Esophagus squamous epithelium (tissue), 5 donors: Measurements from ENCODE around the gene MAOA. TPM values are rescaled to one million over a fixed set of nuclear protein-coding genes. Genes with fewer than 3 reads are reported as not detected.
"Not testable (repeated sequence)": the region's sequence is repeated elsewhere in the genome, so short reads cannot be mapped to it uniquely, and the experiment has no call there.

Experiments
- DNase-seq: peaks from one replicate; lab custom pipeline; 2025; lab: John Stamatoyannopoulos, UW
- H3K27ac ChIP-seq, 4 donors: fragments of 200-600 bp; sonication (generic); one replicate each; pipeline ENCODE4 v1.5.1; 2016 to 2019; ENCODE audit warnings: mild to moderate bottlenecking in 1 of 4
- H3K27me3 ChIP-seq, 4 donors: fragments of 200-600 bp; sonication (generic); 1 replicate in 3 of 4; 2 replicates in 1 of 4; pipeline versions ENCODE4 v1.5.1 to v1.6.0; 2017 to 2021; ENCODE audit warnings: antibody characterized with exemption in 1 of 4
- H3K36me3 ChIP-seq, 3 donors: fragments of 200-600 bp; sonication (generic); one replicate each; pipeline ENCODE4 v1.5.1; 2016 to 2019
- H3K4me1 ChIP-seq, 3 donors: fragments of 200-600 bp; sonication (generic); one replicate each; pipeline ENCODE4 v1.5.1; 2017 to 2019
- H3K4me3 ChIP-seq, 4 donors: fragments of 200-600 bp; sonication (generic); 1 replicate in 3 of 4; 2 replicates in 1 of 4; pipeline ENCODE4 v1.5.1; 2016 to 2019; ENCODE audit warnings: mild to moderate bottlenecking in 2 of 4, moderate library complexity in 1 of 4
- H3K9me3 ChIP-seq, 3 donors: fragments of 200-600 bp; sonication (generic); one replicate each; pipeline ENCODE4 v1.5.1; 2016 to 2019
- POLR2A ChIP-seq, 4 donors: fragments of 450-650 bp; IDR thresholded peaks; one replicate each; pipeline ENCODE4 v1.6.1; 2017; ENCODE audit warnings: antibody characterized with exemption in 4 of 4, mild to moderate bottlenecking in 4 of 4, moderate library complexity in 3 of 4
- whole genome bisulfite sequencing, 2 donors: methylation state at CpG; one replicate each; pipeline ENCODE4 v1.1.5; 2018; 5-methylcytosine and 5-hydroxymethylcytosine counted together
- intact Hi-C: fragments of 100-400 bp; cut with DNase I; formaldehyde crosslinking; loops from one replicate; pipeline ENCODE4 v1.15.0; 2022
- total RNA-seq, 4 donors: library from RNA; depleted of rRNA; stranded (reverse); fragments of >200 nt; gene quantifications; one replicate each; pipeline ENCODE4 v1.1.0, GENCODE V29; 2016
- TF ChIP-seq, protein P1 (sequence below), 6 experiments: fragments of 450-650 bp in 4 of 6; fragments of 200-600 bp in 2 of 6; sonication (generic) in 2 of 6; IDR thresholded peaks; one replicate each; pipeline ENCODE4 v1.5.1; 2016 to 2019; ENCODE audit warnings: antibody characterized with exemption in 6 of 6, mild to moderate bottlenecking in 4 of 6, moderate library complexity in 4 of 6
- donor health status: DM: yes; HTN: yes; CAD: no.

MAOA gene
- total RNA-seq, 4 donors from 2014 or later = 70.3 to 183 (median 128) TPM

DNA sequence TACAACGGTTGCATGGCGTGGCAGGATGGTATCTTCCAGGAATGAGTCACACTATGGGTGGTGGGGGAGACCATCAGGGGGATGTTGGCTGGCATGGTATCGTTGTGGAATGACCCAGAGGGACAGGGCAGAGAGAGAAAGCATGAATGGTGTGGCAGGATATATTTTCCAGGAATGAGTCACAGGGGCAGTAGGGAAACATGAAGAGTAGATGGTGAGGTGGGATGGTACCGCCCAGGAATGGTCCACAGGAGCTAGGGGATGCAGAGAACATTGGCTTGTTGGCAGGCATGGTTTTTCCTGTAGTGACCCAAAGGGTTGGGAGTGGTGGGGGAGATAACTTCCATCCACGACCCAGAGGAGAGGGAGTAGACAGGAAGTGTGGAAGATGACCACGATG is 62.4 kb downstream of the MAOA start:
- WGBS, 2 donors = 62 to 97% methylated on average over 5 to 6 of the region's 6 CpGs
- H3K9me3 ChIP-seq = no peaks in the 10 kb centered on the region
- no peak overlapping the region for H3K27ac ChIP-seq
- intact Hi-C loops = no loop called here
- no peaks in the 10 kb centered on the region for H3K27me3 ChIP-seq
- DNase-seq = no peak
- H3K4me3 ChIP-seq = no peak overlapping the region
- H3K4me1 ChIP-seq = no peaks in the 10 kb centered on the region
- H3K36me3 ChIP-seq = peaks cover 0 to 92% (median 0%) of the 10 kb centered on the region in 3 donors
- TF ChIP-seq, protein P1, sequence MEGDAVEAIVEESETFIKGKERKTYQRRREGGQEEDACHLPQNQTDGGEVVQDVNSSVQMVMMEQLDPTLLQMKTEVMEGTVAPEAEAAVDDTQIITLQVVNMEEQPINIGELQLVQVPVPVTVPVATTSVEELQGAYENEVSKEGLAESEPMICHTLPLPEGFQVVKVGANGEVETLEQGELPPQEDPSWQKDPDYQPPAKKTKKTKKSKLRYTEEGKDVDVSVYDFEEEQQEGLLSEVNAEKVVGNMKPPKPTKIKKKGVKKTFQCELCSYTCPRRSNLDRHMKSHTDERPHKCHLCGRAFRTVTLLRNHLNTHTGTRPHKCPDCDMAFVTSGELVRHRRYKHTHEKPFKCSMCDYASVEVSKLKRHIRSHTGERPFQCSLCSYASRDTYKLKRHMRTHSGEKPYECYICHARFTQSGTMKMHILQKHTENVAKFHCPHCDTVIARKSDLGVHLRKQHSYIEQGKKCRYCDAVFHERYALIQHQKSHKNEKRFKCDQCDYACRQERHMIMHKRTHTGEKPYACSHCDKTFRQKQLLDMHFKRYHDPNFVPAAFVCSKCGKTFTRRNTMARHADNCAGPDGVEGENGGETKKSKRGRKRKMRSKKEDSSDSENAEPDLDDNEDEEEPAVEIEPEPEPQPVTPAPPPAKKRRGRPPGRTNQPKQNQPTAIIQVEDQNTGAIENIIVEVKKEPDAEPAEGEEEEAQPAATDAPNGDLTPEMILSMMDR (IDR thresholded peaks at IDR 0.05) = no peak
- no peak for TF ChIP-seq POLR2A (IDR thresholded peaks at IDR 0.05)

DNA sequence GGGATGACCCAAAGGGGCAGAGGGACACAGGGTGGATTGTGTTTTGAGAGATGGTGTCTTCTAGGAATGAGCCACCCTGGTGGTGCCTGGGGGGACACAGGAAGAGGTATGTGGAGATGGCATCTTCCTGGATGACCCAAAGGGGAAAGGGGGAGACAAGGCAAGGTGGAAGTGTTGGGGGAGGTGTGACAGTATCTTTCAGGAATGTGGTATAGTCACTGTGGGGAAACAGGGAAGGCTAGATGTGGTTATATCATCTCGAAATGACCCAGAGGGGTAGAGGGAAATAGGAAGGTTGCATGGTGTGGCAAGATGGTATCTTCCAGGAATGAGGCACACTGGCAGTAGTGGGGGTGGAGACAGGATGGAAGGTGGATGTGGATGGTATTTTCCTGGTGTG is 62.9 kb downstream of the MAOA start:
- intact Hi-C loops = no loop called here

DNA sequence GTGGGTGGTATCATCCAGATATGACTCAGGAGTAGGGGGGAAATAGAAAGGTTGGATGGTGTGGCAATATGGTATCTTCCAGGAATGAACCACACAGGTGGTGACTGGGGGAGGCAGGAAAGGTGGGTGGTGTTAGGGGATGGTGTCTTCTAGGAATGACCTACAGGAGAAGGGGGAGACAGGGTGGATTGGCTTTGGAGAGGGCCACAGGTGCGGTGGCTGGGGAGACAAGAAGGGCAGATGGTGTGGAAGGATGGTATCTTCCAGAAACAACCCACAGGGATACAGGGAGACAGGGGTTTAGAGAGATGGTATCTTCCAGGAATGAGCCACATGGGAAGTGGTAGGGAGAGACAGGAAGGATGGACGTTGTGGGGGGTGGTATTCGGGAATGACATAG is 64.0 kb downstream of the MAOA start:
- Histone ChIP-seq H3K4me3 (no peak overlapping the region), H3K36me3 (peaks cover 0 to 76% (median 0%) of the 10 kb centered on the region in 3 donors), H3K27me3 (no peaks in the 10 kb centered on the region), H3K27ac (no peak overlapping the region), H3K4me1 (no peaks in the 10 kb centered on the region), H3K9me3 (no peaks in the 10 kb centered on the region)
- DNase-seq = no peak
- intact Hi-C loops = no loop called here
- 67 to 83% methylated on average over 3 of the region's 3 CpGs for WGBS, 2 donors
- TF ChIP-seq, protein P1 (IDR thresholded peaks at IDR 0.05) = no peak
- no peak for TF ChIP-seq POLR2A (IDR thresholded peaks at IDR 0.05)

More for the DNA sequence above, 62.9 kb downstream of the MAOA start:
- H3K27ac ChIP-seq = no peak overlapping the region
- no peaks in the 10 kb centered on the region for H3K27me3 ChIP-seq
- no peak overlapping the region for H3K4me3 ChIP-seq
- TF ChIP-seq, protein P1 (IDR thresholded peaks at IDR 0.05) = no peak
- TF ChIP-seq POLR2A (IDR thresholded peaks at IDR 0.05) = no peak
- no peaks in the 10 kb centered on the region for H3K4me1 ChIP-seq
- H3K36me3 ChIP-seq = peaks cover 0 to 88% (median 0%) of the 10 kb centered on the region in 3 donors
- WGBS, 2 donors = 40 to 64% methylated on average over 1 of the region's 1 CpG
- no peak for DNase-seq
- no peaks in the 10 kb centered on the region for H3K9me3 ChIP-seq

DNA sequence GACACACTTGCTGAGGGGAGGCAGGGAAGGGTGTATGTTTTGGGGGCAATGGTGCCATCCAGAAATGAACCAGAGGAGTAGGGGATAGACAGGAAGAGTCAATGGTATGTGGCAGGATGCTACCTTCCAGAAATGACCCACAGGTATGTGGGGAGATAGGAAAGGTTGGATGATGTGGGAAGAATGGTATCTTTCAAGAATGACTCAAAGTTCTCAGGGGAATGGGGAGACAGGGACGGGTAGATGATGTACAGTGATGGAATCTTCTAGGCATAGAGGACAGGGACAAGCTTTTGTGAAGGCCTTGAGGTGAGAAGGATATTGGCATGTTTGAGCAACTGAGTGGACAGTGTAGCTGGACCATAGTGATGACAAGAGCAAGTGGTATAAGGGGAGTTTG is 64.9 kb downstream of the MAOA start:
- no peak for DNase-seq
- intact Hi-C loops = no loop called here
- Histone ChIP-seq H3K4me1 (no peaks in the 10 kb centered on the region), H3K4me3 (no peak overlapping the region), H3K9me3 (no peaks in the 10 kb centered on the region), H3K27me3 (no peaks in the 10 kb centered on the region), H3K36me3 (peaks cover 0 to 68% (median 0%) of the 10 kb centered on the region in 3 donors), H3K27ac (no peak overlapping the region)
- WGBS, 2 donors = 58 to 82% methylated on average over 1 of the region's 1 CpG
- TF ChIP-seq POLR2A (IDR thresholded peaks at IDR 0.05) = no peak
- TF ChIP-seq, protein P1 (IDR thresholded peaks at IDR 0.05) = no peak

DNA sequence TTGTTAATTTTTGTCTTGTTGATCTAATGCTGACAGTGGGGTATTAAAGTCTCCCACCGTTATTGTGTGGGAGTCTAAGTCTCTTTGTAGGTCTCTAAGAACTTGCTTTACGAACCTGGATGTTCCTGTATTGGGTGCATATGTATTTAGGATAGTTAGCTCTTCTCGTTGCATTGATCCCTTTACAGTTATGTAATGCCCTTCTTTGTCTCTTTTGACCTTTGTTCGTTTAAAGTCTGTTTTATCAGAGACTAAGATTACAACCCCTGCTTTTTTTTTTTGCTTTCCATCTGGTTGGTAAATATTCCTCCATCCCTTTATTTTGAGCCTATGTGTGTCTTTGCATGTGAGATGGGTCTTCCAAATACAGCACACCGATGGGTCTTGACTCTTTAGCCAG is 69.1 kb downstream of the MAOA start:
- DNase-seq, H3K27me3 ChIP-seq, H3K27ac ChIP-seq, H3K9me3 ChIP-seq, H3K4me3 ChIP-seq, intact Hi-C loops, H3K4me1 ChIP-seq: not testable (repeated sequence)
- 73 to 83% methylated on average over 5 of the region's 5 CpGs for WGBS, 2 donors
- peaks cover 0 to 63% (median 0%) of the 10 kb centered on the region in 3 donors for H3K36me3 ChIP-seq

DNA sequence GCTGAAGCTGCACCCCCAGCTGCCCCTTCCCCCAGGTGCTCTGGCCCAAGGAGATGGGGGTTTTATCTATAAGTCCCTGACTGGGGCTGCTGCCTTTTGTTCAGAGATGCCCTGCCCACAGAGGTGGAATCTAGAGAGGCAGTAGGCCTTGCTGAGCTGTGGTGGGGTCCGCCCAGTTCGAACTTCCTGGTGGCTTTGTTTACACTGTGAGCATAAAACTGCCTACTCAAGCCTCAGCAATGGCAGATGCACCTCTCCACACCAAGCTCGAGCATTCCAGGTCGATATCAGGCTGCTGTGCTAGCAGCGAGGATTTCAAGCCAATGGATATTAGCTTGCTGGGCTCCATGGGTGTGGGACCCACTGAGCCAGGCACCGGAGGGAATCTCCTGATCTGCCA is 71.2 kb downstream of the MAOA start:
- H3K36me3 ChIP-seq = peaks cover 0 to 61% (median 0%) of the 10 kb centered on the region in 3 donors
- H3K9me3 ChIP-seq, H3K27ac ChIP-seq, intact Hi-C loops, H3K4me3 ChIP-seq, H3K27me3 ChIP-seq, DNase-seq, H3K4me1 ChIP-seq: not testable (repeated sequence)
- 85% methylated on average over 3 of the region's 6 CpGs; no CpG with 5 or more reads in 1 of the 2 donors for WGBS, 2 donors
